ENCODE data around the gene ATP10A.
A peak's percentile ranks its signal among the peaks of the same experiment; 100 is the strongest.

DNA sequence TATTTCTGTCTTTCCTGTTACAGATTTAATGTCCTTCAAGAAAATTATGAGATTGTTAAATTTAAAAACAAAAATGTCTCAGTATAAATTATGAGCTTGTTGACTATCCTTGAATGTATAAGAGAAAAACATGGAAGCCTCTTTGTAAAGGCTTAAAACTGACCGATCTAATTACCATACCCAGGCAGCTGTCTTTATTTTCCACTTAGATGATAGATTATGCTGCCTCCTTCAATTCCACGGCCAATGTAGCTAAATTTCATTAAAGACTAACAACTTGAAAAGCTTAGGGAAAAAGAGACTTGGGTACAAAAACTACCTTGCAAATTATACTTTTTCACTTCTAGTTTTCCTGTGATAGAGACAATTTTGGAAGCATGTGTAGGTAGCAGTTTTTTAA is 88.3 kb downstream of the ATP10A start:
- TF ChIP-seq, protein P1, sequence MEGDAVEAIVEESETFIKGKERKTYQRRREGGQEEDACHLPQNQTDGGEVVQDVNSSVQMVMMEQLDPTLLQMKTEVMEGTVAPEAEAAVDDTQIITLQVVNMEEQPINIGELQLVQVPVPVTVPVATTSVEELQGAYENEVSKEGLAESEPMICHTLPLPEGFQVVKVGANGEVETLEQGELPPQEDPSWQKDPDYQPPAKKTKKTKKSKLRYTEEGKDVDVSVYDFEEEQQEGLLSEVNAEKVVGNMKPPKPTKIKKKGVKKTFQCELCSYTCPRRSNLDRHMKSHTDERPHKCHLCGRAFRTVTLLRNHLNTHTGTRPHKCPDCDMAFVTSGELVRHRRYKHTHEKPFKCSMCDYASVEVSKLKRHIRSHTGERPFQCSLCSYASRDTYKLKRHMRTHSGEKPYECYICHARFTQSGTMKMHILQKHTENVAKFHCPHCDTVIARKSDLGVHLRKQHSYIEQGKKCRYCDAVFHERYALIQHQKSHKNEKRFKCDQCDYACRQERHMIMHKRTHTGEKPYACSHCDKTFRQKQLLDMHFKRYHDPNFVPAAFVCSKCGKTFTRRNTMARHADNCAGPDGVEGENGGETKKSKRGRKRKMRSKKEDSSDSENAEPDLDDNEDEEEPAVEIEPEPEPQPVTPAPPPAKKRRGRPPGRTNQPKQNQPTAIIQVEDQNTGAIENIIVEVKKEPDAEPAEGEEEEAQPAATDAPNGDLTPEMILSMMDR (IDR thresholded peaks at IDR 0.05): peak in 1 of 6 experiments; percentile 8
- TF ChIP-seq POLR2A (IDR thresholded peaks at IDR 0.05): no peak
